Fibroblast of skin of left quadriceps (primary cell): ENCODE results near the gene SLC7A6OS.

Source experiments
- DNase-seq, 2 experiments: peaks; one replicate each; pipeline ENCODE4 v3.0.0-alpha.2; 2013; ENCODE audit warnings: low read depth in 2 of 2

Gene SLC7A6OS

GRCh38 chr16:68253721-68254120 lies 57.0 kb downstream of the SLC7A6OS start:
- DNase-seq, result no peak

GRCh38 chr16:68252383-68252782 lies 58.4 kb downstream of the SLC7A6OS start:
- no peak for DNase-seq

- DNase-seq, result no peak
Observed at GRCh38 chr16:68251832-68252231, 58.9 kb downstream of the SLC7A6OS start.

- DNase-seq, result no peak
Observed at GRCh38 chr16:68250951-68251350, 59.8 kb downstream of the SLC7A6OS start.

- no peak for DNase-seq
Observed at GRCh38 chr16:68249371-68249770, 61.4 kb downstream of the SLC7A6OS start.
